ENCODE results near the gene NPLOC4.

Gene NPLOC4

DNA sequence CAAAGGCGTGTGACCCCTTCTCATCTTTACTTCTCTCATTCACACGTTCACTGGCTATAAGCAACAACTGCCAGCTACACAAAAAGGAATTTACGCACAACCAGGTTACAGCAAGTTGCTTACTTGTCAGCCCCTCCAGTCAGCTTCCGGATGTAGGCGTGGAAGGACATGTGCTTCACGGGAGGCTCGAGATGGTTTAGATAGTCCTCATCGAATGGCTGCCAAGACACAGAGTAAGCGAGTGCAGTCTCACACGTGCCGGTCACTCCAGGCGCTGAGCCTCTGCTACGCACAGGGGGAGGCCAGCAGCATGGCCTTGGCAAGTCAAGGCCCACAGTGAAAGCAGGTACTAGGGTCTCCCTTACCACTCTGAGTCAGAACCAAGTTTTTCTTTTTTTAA lies 28.3 kb downstream of the NPLOC4 start:
- no peak overlapping the region for H3K4me3 ChIP-seq (ENCODE audit: control insufficient read depth, low read depth, low read length)
- DNase-seq (ENCODE audit: low read depth), result no peak
- TF ChIP-seq CTCF (IDR thresholded peaks at IDR 0.05; ENCODE audit: control insufficient read depth, insufficient read depth, low read depth, low read length, missing control alignments), result no peak

GRCh38 chr17:81608082-81608481 lies 28.8 kb downstream of the NPLOC4 start:
- DNase-seq (ENCODE audit: low read depth), result no peak
- no peak for TF ChIP-seq CTCF (IDR thresholded peaks at IDR 0.05; ENCODE audit: control insufficient read depth, insufficient read depth, low read depth, low read length, missing control alignments)
- H3K4me3 ChIP-seq (ENCODE audit: control insufficient read depth, low read depth, low read length), result no peak overlapping the region

DNA sequence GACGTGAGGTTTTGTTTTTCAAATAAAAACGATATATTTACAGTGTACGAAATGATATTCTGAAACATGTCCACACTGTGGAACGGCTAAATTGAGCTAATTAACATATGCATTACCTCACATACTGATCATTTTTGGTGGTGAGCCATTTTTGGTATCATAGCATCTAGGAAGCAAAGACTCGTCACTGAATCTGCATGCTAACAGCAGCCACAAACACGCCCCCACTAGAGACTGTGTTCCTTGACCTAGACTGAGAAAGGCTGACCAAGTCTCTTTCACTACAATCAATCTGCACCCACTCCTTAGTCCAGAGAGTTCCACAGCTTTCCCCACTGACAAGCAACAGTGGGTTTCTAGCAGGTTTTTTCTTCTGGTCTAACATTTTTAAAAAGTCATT lies 29.5 kb downstream of the NPLOC4 start:
- TF ChIP-seq CTCF (IDR thresholded peaks at IDR 0.05; ENCODE audit: control insufficient read depth, insufficient read depth, low read depth, low read length, missing control alignments), result no peak
- H3K4me3 ChIP-seq (ENCODE audit: control insufficient read depth, low read depth, low read length), result no peak overlapping the region
- peak; percentile 8 for DNase-seq (ENCODE audit: low read depth)

- H3K4me3 ChIP-seq (ENCODE audit: control insufficient read depth, low read depth, low read length), result no peak overlapping the region
- no peak for TF ChIP-seq CTCF (IDR thresholded peaks at IDR 0.05; ENCODE audit: control insufficient read depth, insufficient read depth, low read depth, low read length, missing control alignments)
- DNase-seq (ENCODE audit: low read depth), result no peak
Measured at GRCh38 chr17:81603846-81604610, 32.9 kb downstream of the NPLOC4 start.

DNA sequence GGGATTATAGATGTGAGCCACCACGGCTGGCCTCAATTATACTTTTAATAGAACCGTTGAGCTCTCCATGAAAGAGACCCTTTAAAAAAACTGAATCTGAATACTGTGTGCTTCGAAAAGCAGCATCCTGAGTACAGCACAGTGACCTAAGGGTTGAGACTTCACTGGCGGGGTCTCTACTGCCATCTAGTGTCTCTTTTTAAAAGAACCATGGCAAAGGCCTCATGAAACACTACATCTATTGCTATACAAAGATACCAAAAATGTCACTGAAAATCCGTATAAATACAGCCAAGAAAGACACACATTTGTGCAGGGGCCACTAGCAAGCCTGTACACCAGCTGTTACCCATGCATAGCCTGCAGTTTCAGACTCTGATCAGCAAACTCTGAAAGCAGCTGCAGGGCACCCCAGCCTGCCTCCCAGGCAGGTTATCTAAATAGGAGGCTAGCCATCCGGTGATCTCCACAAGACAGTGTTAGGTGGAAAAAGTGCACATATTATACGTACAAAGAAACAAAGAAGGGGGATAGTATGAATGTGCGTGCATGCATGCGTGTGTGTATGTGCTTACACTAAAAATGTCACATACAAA lies 35.3 kb downstream of the NPLOC4 start:
- DNase-seq (ENCODE audit: low read depth), result no peak
- no peak overlapping the region for H3K4me3 ChIP-seq (ENCODE audit: control insufficient read depth, low read depth, low read length)
- peak; percentile 75 for TF ChIP-seq CTCF (IDR thresholded peaks at IDR 0.05; ENCODE audit: control insufficient read depth, insufficient read depth, low read depth, low read length, missing control alignments)

GRCh38 chr17:81599719-81600486 lies 37.0 kb downstream of the NPLOC4 start:
- no peak for TF ChIP-seq CTCF (IDR thresholded peaks at IDR 0.05; ENCODE audit: control insufficient read depth, insufficient read depth, low read depth, low read length, missing control alignments)
- no peak overlapping the region for H3K4me3 ChIP-seq (ENCODE audit: control insufficient read depth, low read depth, low read length)
- no peak for DNase-seq (ENCODE audit: low read depth)
